Mesenchymal stem cell (in vitro differentiated cells and primary cell): Measurements from ENCODE around the gene IMPA2.

Source experiments
- DNase-seq: peaks from one replicate; pipeline ENCODE4 v3.0.0-alpha.2; 2013
- H2AFZ ChIP-seq: one replicate; pipeline ENCODE4 v1.6.1; 2013; ENCODE audit warnings: low read depth, mild to moderate bottlenecking, control low read depth, inconsistent platforms, low read length, moderate library complexity
- H2AK5ac ChIP-seq: 2 replicates; pipeline ENCODE4 v1.6.1; 2013; ENCODE audit warnings: low read length, moderate library complexity, mild to moderate bottlenecking, inconsistent platforms; ENCODE audit not compliant: severe bottlenecking
- H2BK120ac ChIP-seq: one replicate; pipeline ENCODE4 v1.6.1; 2013; ENCODE audit warnings: low read depth, mild to moderate bottlenecking, inconsistent platforms, low read length, moderate library complexity
- H2BK12ac ChIP-seq, 2 experiments: one replicate each; pipeline ENCODE4 v1.6.1; 2013; ENCODE audit warnings: inconsistent platforms in 2 of 2, low read length in 2 of 2, mild to moderate bottlenecking in 2 of 2, moderate library complexity in 2 of 2, control low read depth in 1 of 2
- H2BK15ac ChIP-seq: one replicate; pipeline ENCODE4 v1.6.1; 2013; ENCODE audit warnings: mild to moderate bottlenecking, low read depth, inconsistent platforms; ENCODE audit not compliant: poor library complexity, severe bottlenecking
- H2BK5ac ChIP-seq: 2 replicates; pipeline ENCODE4 v1.6.1; 2013; ENCODE audit warnings: low read depth, mild to moderate bottlenecking, low read length, control low read depth, inconsistent platforms; ENCODE audit not compliant: poor library complexity, severe bottlenecking
- H3K14ac ChIP-seq, 2 experiments: one replicate each; pipeline ENCODE4 v1.6.1; 2013; ENCODE audit warnings: inconsistent platforms in 2 of 2, low read length in 2 of 2, control low read depth in 1 of 2, mild to moderate bottlenecking in 1 of 2, moderate library complexity in 1 of 2
- H3K18ac ChIP-seq, 2 experiments: one replicate each; pipeline ENCODE4 v1.6.1; 2013; ENCODE audit warnings: inconsistent platforms in 2 of 2, low read length in 2 of 2, control low read depth in 1 of 2, low read depth in 1 of 2, mild to moderate bottlenecking in 1 of 2
- H3K23ac ChIP-seq, 2 experiments: one replicate each; pipeline ENCODE4 v1.6.1; 2013; ENCODE audit warnings: inconsistent platforms in 2 of 2, low read length in 2 of 2, mild to moderate bottlenecking in 2 of 2, moderate library complexity in 2 of 2, control low read depth in 1 of 2
- H3K27ac ChIP-seq: 2 replicates; pipeline ENCODE4 v1.5.1; 2013; ENCODE audit warnings: mild to moderate bottlenecking, moderate library complexity, low read length, control low read depth, inconsistent platforms; ENCODE audit not compliant: poor library complexity, severe bottlenecking
- H3K27me3 ChIP-seq, 2 experiments: 2 replicates each; pipeline versions ENCODE4 v1.6.1 to v1.7.0; 2013; ENCODE audit warnings: low read length in 2 of 2, mild to moderate bottlenecking in 2 of 2, moderate library complexity in 2 of 2, control low read depth in 1 of 2, inconsistent platforms in 1 of 2; ENCODE audit not compliant: control insufficient read depth in 1 of 2, insufficient read depth in 1 of 2
- H3K36me3 ChIP-seq, 2 experiments: 2 replicates each; pipeline versions ENCODE4 v1.6.1 to v1.7.0; 2013; ENCODE audit warnings: low read length in 2 of 2, control low read depth in 1 of 2, inconsistent platforms in 1 of 2, low read depth in 1 of 2, mild to moderate bottlenecking in 1 of 2; ENCODE audit not compliant: insufficient read depth in 2 of 2, control insufficient read depth in 1 of 2
- H3K4ac ChIP-seq, 2 experiments: one replicate each; pipeline ENCODE4 v1.6.1; 2013; ENCODE audit warnings: inconsistent platforms in 2 of 2, low read length in 2 of 2, mild to moderate bottlenecking in 2 of 2, moderate library complexity in 2 of 2, control low read depth in 1 of 2, low read depth in 1 of 2
- H3K4me1 ChIP-seq: 2 replicates; pipeline ENCODE4 v1.6.1; 2013; ENCODE audit warnings: low read depth, low read length, control low read depth; ENCODE audit not compliant: control insufficient read depth, insufficient read depth
- H3K4me2 ChIP-seq: 2 replicates; pipeline ENCODE4 v1.6.1; 2013; ENCODE audit warnings: low read length, mild to moderate bottlenecking, inconsistent platforms; ENCODE audit not compliant: poor library complexity, severe bottlenecking
- H3K4me3 ChIP-seq, 2 experiments: 2 replicates each; pipeline versions ENCODE4 v1.5.1 to v1.7.0; 2013; ENCODE audit warnings: low read length in 2 of 2, mild to moderate bottlenecking in 2 of 2, control low read depth in 1 of 2, low read depth in 1 of 2; ENCODE audit not compliant: insufficient read depth in 1 of 2
- H3K79me1 ChIP-seq: replicated peaks from 2 replicates; pipeline ENCODE4 v1.6.1; 2013; ENCODE audit warnings: mild to moderate bottlenecking, control low read depth, low read length, inconsistent platforms; ENCODE audit not compliant: poor library complexity, severe bottlenecking
- H3K9ac ChIP-seq: 2 replicates; pipeline ENCODE4 v1.7.0; 2013; ENCODE audit warnings: mild to moderate bottlenecking, low read length, moderate library complexity
- H3K9me3 ChIP-seq: 2 replicates; pipeline ENCODE4 v1.7.0; 2013; ENCODE audit warnings: mild to moderate bottlenecking, low read length; ENCODE audit not compliant: control insufficient read depth
- H4K8ac ChIP-seq: one replicate; pipeline ENCODE4 v1.6.1; 2013; ENCODE audit warnings: inconsistent platforms, mild to moderate bottlenecking, low read length, moderate library complexity
- H4K91ac ChIP-seq: one replicate; pipeline ENCODE4 v1.6.1; 2013; ENCODE audit warnings: mild to moderate bottlenecking, low read length, inconsistent platforms
- WGBS: methylation state at CpG from one replicate; pipeline ENCODE4 v1.1.7; 2013; ENCODE audit warnings: mixed read lengths; 5-methylcytosine and 5-hydroxymethylcytosine counted together

Gene IMPA2

GRCh38 chr18:11990539-11990938 is 9.2 kb downstream of the IMPA2 start:
- Histone ChIP-seq H3K9me3 (no peaks in the 10 kb centered on the region), H3K14ac (no peak overlapping the region), H3K27ac (no peak overlapping the region), H2BK15ac (no peak overlapping the region), H2BK12ac (no peak overlapping the region), H3K23ac (no peak overlapping the region), H3K4me2 (no peak overlapping the region), H4K8ac (no peak overlapping the region), H2BK5ac (no peak overlapping the region), H3K4me1 (peaks cover 55% of the 10 kb centered on the region), H2AFZ (no peak overlapping the region), H3K4me3 (no peak overlapping the region), H3K27me3 (no peaks in the 10 kb centered on the region), H2BK120ac (no peak overlapping the region), H4K91ac (no peak overlapping the region), H3K18ac (no peak overlapping the region), H3K36me3 (peaks cover 3 to 23% of the 10 kb centered on the region in 2 experiments), H3K79me1 (peaks cover 41% of the 10 kb centered on the region), H3K4ac (no peak overlapping the region), H2AK5ac (peak overlapping the region; percentile 14), H3K9ac (no peak overlapping the region)
- 74% methylated on average over 6 of the region's 9 CpGs for WGBS
- DNase-seq = no peak

- Histone ChIP-seq H2AFZ (no peak overlapping the region), H3K9ac (no peak overlapping the region)
- 92% methylated on average over 19 of the region's 19 CpGs for WGBS
These were observed 9.9 kb downstream of the IMPA2 start for GRCh38 chr18:11991021-11991795.

GRCh38 chr18:11992096-11992790 is 10.9 kb downstream of the IMPA2 start:
- Histone ChIP-seq H3K4ac (no peak overlapping the region), H3K27ac (peak overlapping the region; percentile 93), H2BK5ac (peak overlapping the region; percentile 45), H3K9ac (no peak overlapping the region), H3K79me1 (peaks cover 32% of the 10 kb centered on the region), H3K18ac (no peak overlapping the region), H4K91ac (no peak overlapping the region), H3K36me3 (peaks cover 0 to 19% of the 10 kb centered on the region in 2 experiments), H2BK15ac (no peak overlapping the region), H3K4me3 (no peak overlapping the region), H3K4me2 (peak overlapping the region; percentile 49), H2BK120ac (no peak overlapping the region), H3K4me1 (peaks cover 64% of the 10 kb centered on the region), H4K8ac (no peak overlapping the region), H3K14ac (no peak overlapping the region), H3K27me3 (no peaks in the 10 kb centered on the region), H2AFZ (no peak overlapping the region), H3K9me3 (no peaks in the 10 kb centered on the region), H2BK12ac (no peak overlapping the region), H3K23ac (no peak overlapping the region), H2AK5ac (peak overlapping the region; percentile 32)
- 87% methylated on average over 10 of the region's 12 CpGs for WGBS
- no peak for DNase-seq

More at GRCh38 chr18:11991021-11991795, 9.9 kb downstream of the IMPA2 start:
- H3K36me3 ChIP-seq = peaks cover 0 to 16% of the 10 kb centered on the region in 2 experiments
- H3K4ac ChIP-seq = no peak overlapping the region
- H2BK12ac ChIP-seq = no peak overlapping the region
- no peak overlapping the region for H2BK15ac ChIP-seq
- DNase-seq = no peak
- peaks cover 34% of the 10 kb centered on the region for H3K79me1 ChIP-seq
- H3K14ac ChIP-seq = no peak overlapping the region
- H2AK5ac ChIP-seq = peak overlapping the region; percentile 5
- no peak overlapping the region for H3K4me2 ChIP-seq
- H3K9me3 ChIP-seq = no peaks in the 10 kb centered on the region
- no peak overlapping the region for H2BK5ac ChIP-seq
- H2BK120ac ChIP-seq = no peak overlapping the region
- no peak overlapping the region for H4K8ac ChIP-seq
- H3K4me3 ChIP-seq = no peak overlapping the region
- H4K91ac ChIP-seq = no peak overlapping the region
- peaks cover 56% of the 10 kb centered on the region for H3K4me1 ChIP-seq
- H3K27me3 ChIP-seq = no peaks in the 10 kb centered on the region
- no peak overlapping the region for H3K18ac ChIP-seq
- no peak overlapping the region for H3K23ac ChIP-seq
- no peak overlapping the region for H3K27ac ChIP-seq

GRCh38 chr18:11993264-11993916 is 12.1 kb downstream of the IMPA2 start:
- 91% methylated on average over 11 of the region's 11 CpGs for WGBS
- Histone ChIP-seq H3K4me3 (no peak overlapping the region), H2AK5ac (peak overlapping the region; percentile 99), H4K91ac (peak overlapping the region; percentile 67), H3K4ac (peak overlapping the region in 1 of 2 experiments; percentile 42), H3K27ac (peak overlapping the region; percentile 93), H3K9ac (peak overlapping the region; percentile 67), H2AFZ (no peak overlapping the region), H3K18ac (peak overlapping the region; percentile 12 to 44), H3K27me3 (no peaks in the 10 kb centered on the region), H3K14ac (peak overlapping the region in 1 of 2 experiments; percentile 68), H3K36me3 (peaks cover 0 to 19% of the 10 kb centered on the region in 2 experiments), H3K4me2 (no peak overlapping the region), H3K4me1 (peaks cover 64% of the 10 kb centered on the region), H2BK5ac (peak overlapping the region; percentile 58), H3K79me1 (peaks cover 38% of the 10 kb centered on the region), H3K23ac (no peak overlapping the region), H2BK120ac (no peak overlapping the region), H2BK12ac (peak overlapping the region; percentile 23 to 83), H2BK15ac (peak overlapping the region; percentile 30), H4K8ac (peak overlapping the region; percentile 21), H3K9me3 (no peaks in the 10 kb centered on the region)
- no peak for DNase-seq
